Breast epithelium (tissue), 3 donors: ENCODE results near the gene PRKG1.

Experiments
- POLR2A ChIP-seq: fragments of 450-650 bp; IDR thresholded peaks from one replicate; pipeline ENCODE4 v1.6.1; 2016; ENCODE audit warnings: antibody characterized with exemption, mild to moderate bottlenecking, moderate library complexity
- POLR2AphosphoS5 ChIP-seq, 3 donors: sonication (generic); formaldehyde crosslinking; IDR thresholded peaks; one replicate each; pipeline ENCODE4 v1.6.1; 2017; ENCODE audit warnings: antibody characterized with exemption in 3 of 3
- TF ChIP-seq, protein P1 (sequence below), 3 donors: fragments of 450-650 bp; IDR thresholded peaks; one replicate each; pipeline ENCODE4 v1.5.1; 2016 to 2017; ENCODE audit warnings: antibody characterized with exemption in 3 of 3, mild to moderate bottlenecking in 3 of 3, moderate library complexity in 3 of 3

DNA sequence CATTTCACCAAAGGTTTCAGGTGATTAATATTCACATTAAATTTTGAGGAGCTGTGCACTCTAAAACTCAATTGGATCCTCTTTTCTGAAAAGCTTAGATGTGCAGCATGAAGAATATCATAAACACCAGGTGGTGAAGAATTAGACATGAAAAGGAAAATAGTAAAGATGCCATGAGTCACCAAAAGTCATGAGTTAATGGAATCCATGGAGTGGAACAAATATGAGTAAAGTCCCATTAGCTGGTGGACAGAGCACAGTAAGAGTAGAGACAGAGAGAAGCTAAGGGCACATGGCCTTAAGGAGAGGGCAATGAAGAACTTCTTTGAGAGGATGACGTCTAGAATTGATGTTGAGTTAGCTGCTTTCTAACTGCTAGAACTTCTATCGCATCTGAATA lies 353.5 kb downstream of the PRKG1 start:
- TF ChIP-seq POLR2A, result no peak
- no peak for TF ChIP-seq POLR2AphosphoS5 (IDR thresholded peaks at IDR 0.05)
- TF ChIP-seq, protein P1, sequence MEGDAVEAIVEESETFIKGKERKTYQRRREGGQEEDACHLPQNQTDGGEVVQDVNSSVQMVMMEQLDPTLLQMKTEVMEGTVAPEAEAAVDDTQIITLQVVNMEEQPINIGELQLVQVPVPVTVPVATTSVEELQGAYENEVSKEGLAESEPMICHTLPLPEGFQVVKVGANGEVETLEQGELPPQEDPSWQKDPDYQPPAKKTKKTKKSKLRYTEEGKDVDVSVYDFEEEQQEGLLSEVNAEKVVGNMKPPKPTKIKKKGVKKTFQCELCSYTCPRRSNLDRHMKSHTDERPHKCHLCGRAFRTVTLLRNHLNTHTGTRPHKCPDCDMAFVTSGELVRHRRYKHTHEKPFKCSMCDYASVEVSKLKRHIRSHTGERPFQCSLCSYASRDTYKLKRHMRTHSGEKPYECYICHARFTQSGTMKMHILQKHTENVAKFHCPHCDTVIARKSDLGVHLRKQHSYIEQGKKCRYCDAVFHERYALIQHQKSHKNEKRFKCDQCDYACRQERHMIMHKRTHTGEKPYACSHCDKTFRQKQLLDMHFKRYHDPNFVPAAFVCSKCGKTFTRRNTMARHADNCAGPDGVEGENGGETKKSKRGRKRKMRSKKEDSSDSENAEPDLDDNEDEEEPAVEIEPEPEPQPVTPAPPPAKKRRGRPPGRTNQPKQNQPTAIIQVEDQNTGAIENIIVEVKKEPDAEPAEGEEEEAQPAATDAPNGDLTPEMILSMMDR (IDR thresholded peaks at IDR 0.05), result no peak
